GM12874 (cell line): ENCODE measurements around the gene C1orf105.

ENCODE experiments used
- TF ChIP-seq, protein P1 (sequence below): IDR thresholded peaks from 2 replicates; pipeline ENCODE4 v1.5.1; 2011; ENCODE audit warnings: low read depth, mild to moderate bottlenecking, control low read depth, low read length, moderate library complexity; ENCODE audit not compliant: insufficient read depth

The C1orf105 gene

DNA sequence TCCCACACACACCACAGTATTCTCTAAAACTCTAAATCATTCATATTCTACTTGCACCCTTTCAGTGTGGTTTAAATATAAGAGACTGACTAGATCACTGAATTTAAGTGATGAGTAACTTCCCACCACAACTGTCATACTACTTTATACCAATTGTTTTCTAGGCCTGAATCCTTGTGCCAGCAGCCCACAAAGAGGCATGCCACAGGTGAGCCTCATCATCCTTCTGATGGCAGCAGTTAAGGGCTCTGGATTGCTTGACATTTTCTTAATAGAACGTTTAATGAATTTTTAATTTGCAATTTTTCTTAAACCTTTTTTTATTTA is 9.6 kb downstream of the C1orf105 start:
- TF ChIP-seq, protein P1, sequence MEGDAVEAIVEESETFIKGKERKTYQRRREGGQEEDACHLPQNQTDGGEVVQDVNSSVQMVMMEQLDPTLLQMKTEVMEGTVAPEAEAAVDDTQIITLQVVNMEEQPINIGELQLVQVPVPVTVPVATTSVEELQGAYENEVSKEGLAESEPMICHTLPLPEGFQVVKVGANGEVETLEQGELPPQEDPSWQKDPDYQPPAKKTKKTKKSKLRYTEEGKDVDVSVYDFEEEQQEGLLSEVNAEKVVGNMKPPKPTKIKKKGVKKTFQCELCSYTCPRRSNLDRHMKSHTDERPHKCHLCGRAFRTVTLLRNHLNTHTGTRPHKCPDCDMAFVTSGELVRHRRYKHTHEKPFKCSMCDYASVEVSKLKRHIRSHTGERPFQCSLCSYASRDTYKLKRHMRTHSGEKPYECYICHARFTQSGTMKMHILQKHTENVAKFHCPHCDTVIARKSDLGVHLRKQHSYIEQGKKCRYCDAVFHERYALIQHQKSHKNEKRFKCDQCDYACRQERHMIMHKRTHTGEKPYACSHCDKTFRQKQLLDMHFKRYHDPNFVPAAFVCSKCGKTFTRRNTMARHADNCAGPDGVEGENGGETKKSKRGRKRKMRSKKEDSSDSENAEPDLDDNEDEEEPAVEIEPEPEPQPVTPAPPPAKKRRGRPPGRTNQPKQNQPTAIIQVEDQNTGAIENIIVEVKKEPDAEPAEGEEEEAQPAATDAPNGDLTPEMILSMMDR, result no peak

DNA sequence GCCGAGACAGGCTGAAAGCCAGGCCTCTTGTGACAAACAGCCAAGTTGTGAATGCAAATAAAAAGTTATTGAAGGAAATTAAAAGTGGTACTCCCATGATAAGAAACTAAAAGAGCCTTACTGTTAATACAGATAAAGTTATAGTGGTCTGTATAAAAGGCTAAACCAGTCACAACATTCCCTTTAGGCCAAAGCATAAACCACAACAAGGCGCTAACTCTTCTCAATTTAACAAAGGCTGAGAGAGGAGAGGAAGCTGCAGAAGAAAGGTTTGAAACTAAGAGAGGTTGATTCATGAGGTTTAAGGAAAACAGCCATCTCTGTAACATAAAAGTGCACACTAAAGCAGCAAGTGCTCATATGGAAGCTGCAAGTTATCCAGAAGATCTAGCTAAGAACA is 10.7 kb downstream of the C1orf105 start:
- TF ChIP-seq, protein P1, result no peak

DNA sequence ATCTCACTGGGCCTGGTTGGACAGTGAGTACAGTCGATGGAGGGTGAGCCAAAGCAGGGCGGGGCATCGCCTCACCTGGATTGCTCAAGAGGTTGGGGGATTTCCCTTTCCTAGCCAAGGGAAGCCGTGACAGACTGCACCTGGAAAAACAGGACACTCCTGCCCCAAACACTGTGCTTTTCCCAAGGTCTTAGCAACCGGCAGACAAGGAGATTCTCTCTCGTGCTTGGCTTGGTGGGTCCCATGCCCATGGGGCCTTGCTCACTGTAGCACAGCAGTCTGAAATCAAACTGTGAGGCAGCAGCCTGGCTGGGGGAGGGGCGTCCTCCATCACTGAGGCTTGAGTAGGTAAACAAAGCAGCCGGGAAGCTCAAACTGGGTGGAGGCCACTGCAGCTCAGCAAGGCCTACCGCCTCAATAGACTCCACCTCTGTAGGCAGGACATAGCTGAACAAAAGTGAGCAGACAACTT is 11.3 kb downstream of the C1orf105 start:
- TF ChIP-seq, protein P1, result no peak

DNA sequence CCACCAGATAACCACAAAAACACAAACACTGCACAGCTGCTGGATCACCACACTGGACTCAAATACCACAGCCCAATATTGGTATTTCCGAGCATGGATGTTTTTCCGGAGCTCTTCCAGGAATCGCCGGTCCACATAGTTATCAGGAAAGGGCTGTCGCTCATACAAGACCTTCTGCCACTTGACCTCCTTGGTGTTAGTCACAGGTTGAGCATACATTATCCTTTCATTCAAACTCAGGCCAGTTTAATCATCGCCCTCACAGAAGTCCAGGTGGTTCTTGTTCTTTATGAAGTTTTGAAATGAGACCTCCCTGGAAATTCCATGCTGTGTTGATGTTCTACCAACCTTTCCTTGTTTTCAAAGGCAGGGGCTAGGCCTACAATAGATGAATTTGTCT is 21.9 kb downstream of the C1orf105 start:
- TF ChIP-seq, protein P1, result no peak

DNA sequence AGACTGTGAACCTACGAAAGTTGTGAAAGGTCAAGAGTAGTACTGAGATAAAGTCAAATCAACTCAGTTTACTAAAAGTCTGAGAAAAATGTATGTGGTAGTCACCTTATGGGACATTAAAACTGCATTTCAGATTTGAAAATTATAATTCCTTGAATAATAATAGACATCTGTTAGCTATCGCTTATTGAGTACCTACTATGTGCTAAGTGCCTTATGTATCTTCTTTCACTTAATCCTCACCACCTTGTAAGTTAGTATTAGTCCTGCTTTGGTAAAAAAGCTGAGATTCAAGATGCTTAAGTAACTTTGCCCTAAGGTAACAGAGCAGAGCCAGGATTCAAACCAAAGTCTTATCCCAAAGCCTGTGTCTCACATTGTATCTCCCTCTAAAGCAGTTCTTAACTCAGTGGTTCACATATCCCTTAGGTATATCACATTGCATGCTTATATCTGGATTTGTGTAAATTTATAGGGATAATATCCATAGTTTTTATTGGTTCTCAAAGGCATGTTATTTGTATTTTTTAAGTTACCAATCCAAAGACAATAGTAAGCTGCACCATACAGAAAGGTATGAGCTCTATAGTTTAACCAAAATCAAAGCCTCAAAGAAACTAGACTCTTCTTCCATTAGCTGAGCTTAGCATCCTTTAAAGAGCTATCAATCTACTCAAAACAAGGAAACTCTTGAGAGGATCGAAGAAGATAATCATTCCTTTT is 22.5 kb downstream of the C1orf105 start:
- TF ChIP-seq, protein P1, result no peak

- TF ChIP-seq, protein P1, result peak; percentile 91
Observed at GRCh38 chr1:172443666-172444453, 23.4 kb downstream of the C1orf105 start, which contains the start of gene PIGC. Gene PIGC, minus strand, starts transcription at chr1:172444069. Its CDS starts 1,447 bp downstream, at chr1:172442622.

- TF ChIP-seq, protein P1, result no peak
Observed at GRCh38 chr1:172446547-172446946, 26.1 kb downstream of the C1orf105 start.
